Stimulated activated naive B cell treated with anti-CD40 and anti-IgM and Interleukin-4, amounts not matched to agents 10 μg/mL and 1 μg/mL and 100 μg/mL, for 72 hours (primary cell): Measurements from ENCODE around the gene FBXL7.

ENCODE experiments used
- ATAC-seq, 2 donors: fragments of 150-1000 bp; cut with Tn5 transposase; replicated peaks; 2 replicates each; pipeline ENCODE4 v1.10.0; 2021; ENCODE audit warnings: moderate library complexity in 1 of 2
- DNase-seq: peaks from one replicate; pipeline ENCODE4 v3.0.0; 2021
- H3K27ac Mint-ChIP-seq: one replicate; pipeline ENCODE4 v1.8.0; 2022; ENCODE audit warnings: mild to moderate bottlenecking, mixed read lengths
- H3K27me3 Mint-ChIP-seq, 2 donors: one replicate each; pipeline ENCODE4 v1.8.0; 2022; ENCODE audit warnings: mixed read lengths in 2 of 2
- H3K36me3 Mint-ChIP-seq, 2 donors: one replicate each; pipeline ENCODE4 v1.8.0; 2022; ENCODE audit warnings: mixed read lengths in 2 of 2, mild to moderate bottlenecking in 1 of 2
- H3K4me1 Mint-ChIP-seq, 2 donors: one replicate each; pipeline ENCODE4 v1.8.0; 2022; ENCODE audit warnings: mixed read lengths in 2 of 2, mild to moderate bottlenecking in 1 of 2
- H3K4me3 Mint-ChIP-seq, 2 donors: one replicate each; pipeline ENCODE4 v1.8.0; 2022; ENCODE audit warnings: mild to moderate bottlenecking in 2 of 2, mixed read lengths in 2 of 2, moderate library complexity in 1 of 2
- H3K9me3 Mint-ChIP-seq, 2 donors: one replicate each; pipeline ENCODE4 v1.8.0; 2022; ENCODE audit warnings: mixed read lengths in 2 of 2, mild to moderate bottlenecking in 1 of 2

Gene FBXL7

GRCh38 chr5:15594977-15595568, 95.1 kb downstream of the FBXL7 start:
- DNase-seq (no peak), ATAC-seq (no peak)
- Mint-ChIP-seq H3K4me3 (no peak overlapping the region), H3K27me3 (no peaks in the 10 kb centered on the region), H3K9me3 (peaks cover 3 to 6% of the 10 kb centered on the region in 2 donors), H3K36me3 (no peaks in the 10 kb centered on the region), H3K4me1 (no peaks in the 10 kb centered on the region), H3K27ac (no peak overlapping the region)

- peaks cover 3 to 8% of the 10 kb centered on the region in 2 donors for H3K9me3 Mint-ChIP-seq
- no peaks in the 10 kb centered on the region for H3K4me1 Mint-ChIP-seq
- no peaks in the 10 kb centered on the region for H3K36me3 Mint-ChIP-seq
- H3K27ac Mint-ChIP-seq = no peak overlapping the region
- ATAC-seq (no peak), DNase-seq (no peak)
- H3K27me3 Mint-ChIP-seq = no peaks in the 10 kb centered on the region
- H3K4me3 Mint-ChIP-seq = no peak overlapping the region
Observed at GRCh38 chr5:15595929-15596328, 95.9 kb downstream of the FBXL7 start.

GRCh38 chr5:15596936-15597335, 97.0 kb downstream of the FBXL7 start:
- no peaks in the 10 kb centered on the region for H3K36me3 Mint-ChIP-seq
- no peaks in the 10 kb centered on the region for H3K27me3 Mint-ChIP-seq
- ATAC-seq (no peak), DNase-seq (no peak)
- no peak overlapping the region for H3K4me3 Mint-ChIP-seq
- H3K27ac Mint-ChIP-seq = no peak overlapping the region
- H3K9me3 Mint-ChIP-seq = peaks cover 5 to 8% of the 10 kb centered on the region in 2 donors
- H3K4me1 Mint-ChIP-seq = no peaks in the 10 kb centered on the region

GRCh38 chr5:15597804-15598203, 97.8 kb downstream of the FBXL7 start:
- H3K36me3 Mint-ChIP-seq = no peaks in the 10 kb centered on the region
- no peaks in the 10 kb centered on the region for H3K27me3 Mint-ChIP-seq
- no peak for ATAC-seq
- H3K4me1 Mint-ChIP-seq = no peaks in the 10 kb centered on the region
- no peak overlapping the region for H3K4me3 Mint-ChIP-seq
- H3K9me3 Mint-ChIP-seq = peaks cover 5 to 8% of the 10 kb centered on the region in 2 donors
- no peak overlapping the region for H3K27ac Mint-ChIP-seq
- DNase-seq = no peak

GRCh38 chr5:15598294-15598902, 98.4 kb downstream of the FBXL7 start:
- no peaks in the 10 kb centered on the region for H3K4me1 Mint-ChIP-seq
- H3K4me3 Mint-ChIP-seq = no peak overlapping the region
- no peak for DNase-seq
- no peaks in the 10 kb centered on the region for H3K36me3 Mint-ChIP-seq
- peaks cover 5 to 8% of the 10 kb centered on the region in 2 donors for H3K9me3 Mint-ChIP-seq
- no peak for ATAC-seq
- no peaks in the 10 kb centered on the region for H3K27me3 Mint-ChIP-seq
- H3K27ac Mint-ChIP-seq = no peak overlapping the region

GRCh38 chr5:15600035-15600434, 100.1 kb downstream of the FBXL7 start:
- H3K9me3 Mint-ChIP-seq = peaks cover 4 to 6% of the 10 kb centered on the region in 2 donors
- H3K27ac Mint-ChIP-seq = no peak overlapping the region
- ATAC-seq (no peak), DNase-seq (no peak)
- H3K4me3 Mint-ChIP-seq = no peak overlapping the region
- H3K27me3 Mint-ChIP-seq = no peaks in the 10 kb centered on the region
- H3K4me1 Mint-ChIP-seq = no peaks in the 10 kb centered on the region
- no peaks in the 10 kb centered on the region for H3K36me3 Mint-ChIP-seq

- Mint-ChIP-seq H3K4me1 (no peaks in the 10 kb centered on the region), H3K27ac (no peak overlapping the region), H3K9me3 (peaks cover 2 to 4% of the 10 kb centered on the region in 2 donors), H3K36me3 (no peaks in the 10 kb centered on the region), H3K4me3 (no peak overlapping the region), H3K27me3 (no peaks in the 10 kb centered on the region)
- DNase-seq (no peak), ATAC-seq (no peak)
Observed at GRCh38 chr5:15601274-15601673, 101.3 kb downstream of the FBXL7 start.

- H3K9me3 Mint-ChIP-seq = peaks cover 2 to 6% of the 10 kb centered on the region in 2 donors
- DNase-seq = no peak
- H3K4me1 Mint-ChIP-seq = no peaks in the 10 kb centered on the region
- H3K27me3 Mint-ChIP-seq = no peaks in the 10 kb centered on the region
- no peak for ATAC-seq
- no peaks in the 10 kb centered on the region for H3K36me3 Mint-ChIP-seq
- no peak overlapping the region for H3K4me3 Mint-ChIP-seq
- no peak overlapping the region for H3K27ac Mint-ChIP-seq
Observed at GRCh38 chr5:15601853-15602252, 101.9 kb downstream of the FBXL7 start.

- no peaks in the 10 kb centered on the region for H3K27me3 Mint-ChIP-seq
- no peaks in the 10 kb centered on the region for H3K36me3 Mint-ChIP-seq
Observed at GRCh38 chr5:15604986-15605385, 105.0 kb downstream of the FBXL7 start.

GRCh38 chr5:15606197-15606596, 106.2 kb downstream of the FBXL7 start:
- no peak for DNase-seq
- Mint-ChIP-seq H3K27me3 (no peaks in the 10 kb centered on the region), H3K4me1 (no peaks in the 10 kb centered on the region), H3K9me3 (peaks cover 3 to 5% of the 10 kb centered on the region in 2 donors), H3K36me3 (no peaks in the 10 kb centered on the region), H3K27ac (no peak overlapping the region), H3K4me3 (no peak overlapping the region)
- ATAC-seq = no peak

More at GRCh38 chr5:15604986-15605385, 105.0 kb downstream of the FBXL7 start:
- Mint-ChIP-seq H3K4me3 (no peak overlapping the region), H3K27ac (no peak overlapping the region), H3K4me1 (no peaks in the 10 kb centered on the region), H3K9me3 (peaks cover 2 to 8% of the 10 kb centered on the region in 2 donors)
- ATAC-seq (no peak), DNase-seq (no peak)

GRCh38 chr5:15607076-15607475, 107.1 kb downstream of the FBXL7 start:
- H3K4me1 Mint-ChIP-seq = no peaks in the 10 kb centered on the region
- H3K36me3 Mint-ChIP-seq = no peaks in the 10 kb centered on the region
- peaks cover 2 to 5% of the 10 kb centered on the region in 2 donors for H3K9me3 Mint-ChIP-seq
- no peaks in the 10 kb centered on the region for H3K27me3 Mint-ChIP-seq
- no peak for DNase-seq
- ATAC-seq = no peak
- no peak overlapping the region for H3K27ac Mint-ChIP-seq
- no peak overlapping the region for H3K4me3 Mint-ChIP-seq

GRCh38 chr5:15609076-15609725, 109.2 kb downstream of the FBXL7 start:
- Mint-ChIP-seq H3K4me1 (no peaks in the 10 kb centered on the region), H3K27ac (no peak overlapping the region), H3K27me3 (no peaks in the 10 kb centered on the region), H3K36me3 (no peaks in the 10 kb centered on the region), H3K9me3 (peaks cover 2 to 5% of the 10 kb centered on the region in 2 donors), H3K4me3 (no peak overlapping the region)
- DNase-seq = no peak
- ATAC-seq = no peak

- ATAC-seq (no peak), DNase-seq (no peak)
- Mint-ChIP-seq H3K4me3 (no peak overlapping the region), H3K36me3 (no peaks in the 10 kb centered on the region), H3K27ac (no peak overlapping the region), H3K4me1 (no peaks in the 10 kb centered on the region), H3K27me3 (no peaks in the 10 kb centered on the region), H3K9me3 (peaks cover 2 to 5% of the 10 kb centered on the region in 2 donors)
Observed at GRCh38 chr5:15610216-15610615, 110.2 kb downstream of the FBXL7 start.

- H3K9me3 Mint-ChIP-seq = peaks cover 3 to 5% of the 10 kb centered on the region in 2 donors
- DNase-seq (no peak), ATAC-seq (no peak)
- no peaks in the 10 kb centered on the region for H3K4me1 Mint-ChIP-seq
- no peaks in the 10 kb centered on the region for H3K36me3 Mint-ChIP-seq
- no peak overlapping the region for H3K4me3 Mint-ChIP-seq
- no peak overlapping the region for H3K27ac Mint-ChIP-seq
- H3K27me3 Mint-ChIP-seq = no peaks in the 10 kb centered on the region
Observed at GRCh38 chr5:15611008-15611407, 111.0 kb downstream of the FBXL7 start.
